Astrocyte (in vitro differentiated cells and primary cell): ENCODE results near the gene STRN3. TPM values are rescaled to one million over a fixed set of nuclear protein-coding genes. Genes with fewer than 3 reads are reported as not detected.

Experiments
- DNase-seq: peaks from one replicate; pipeline ENCODE4 v3.0.0-alpha.2; 2010; ENCODE audit warnings: low read depth
- FAIRE-seq: peaks from 2 replicates; lab custom pipeline; 2011; peaks lifted over from hg19 to GRCh38; lab: Jason Lieb, UNC
- H2AFZ ChIP-seq: 2 replicates; pipeline ENCODE4 v1.6.0; 2012; ENCODE audit warnings: low read depth, low read length, inconsistent platforms
- H3K27ac ChIP-seq: 2 replicates; pipeline ENCODE4 v1.5.1; 2011; ENCODE audit warnings: low read depth, low read length, inconsistent platforms
- H3K27me3 ChIP-seq: 2 replicates; pipeline ENCODE4 v1.6.0; 2011; ENCODE audit warnings: low read length, inconsistent platforms; ENCODE audit not compliant: insufficient read depth
- H3K36me3 ChIP-seq: 2 replicates; pipeline ENCODE4 v1.5.1; 2011; ENCODE audit warnings: low read length, inconsistent platforms; ENCODE audit not compliant: insufficient read depth
- H3K4me1 ChIP-seq: 2 replicates; pipeline ENCODE4 v1.5.1; 2011; ENCODE audit warnings: low read length, inconsistent platforms; ENCODE audit not compliant: insufficient read depth
- H3K4me2 ChIP-seq: 2 replicates; pipeline ENCODE4 v1.6.0; 2012; ENCODE audit warnings: low read length, inconsistent platforms
- H3K4me3 ChIP-seq: 2 replicates; pipeline ENCODE4 v1.5.1; 2011; ENCODE audit warnings: low read depth, mild to moderate bottlenecking, low read length, inconsistent platforms; ENCODE audit not compliant: insufficient read depth
- H3K79me2 ChIP-seq: 2 replicates; pipeline ENCODE4 v1.6.0; 2012; ENCODE audit warnings: mild to moderate bottlenecking, low read length, inconsistent platforms; ENCODE audit not compliant: insufficient read depth
- H3K9ac ChIP-seq: 2 replicates; pipeline ENCODE4 v1.6.0; 2012; ENCODE audit warnings: mild to moderate bottlenecking, low read length, inconsistent platforms
- H3K9me3 ChIP-seq: 2 replicates; pipeline ENCODE4 v1.5.1; 2012; ENCODE audit warnings: low read depth, mild to moderate bottlenecking, low read length, inconsistent platforms; ENCODE audit not compliant: insufficient read depth
- H4K20me1 ChIP-seq: 2 replicates; pipeline ENCODE4 v1.6.0; 2012; ENCODE audit warnings: low read length, inconsistent platforms; ENCODE audit not compliant: insufficient read depth
- H3K27ac Mint-ChIP-seq: one replicate; pipeline ENCODE4 v1.8.0; 2021; ENCODE audit warnings: mild to moderate bottlenecking, mixed read lengths; ENCODE audit not compliant: unreplicated experiment
- H3K27me3 Mint-ChIP-seq: one replicate; pipeline ENCODE4 v1.8.0; 2021; ENCODE audit warnings: low read depth, mixed read lengths; ENCODE audit not compliant: unreplicated experiment
- H3K36me3 Mint-ChIP-seq: one replicate; pipeline ENCODE4 v1.8.0; 2021; ENCODE audit warnings: low read depth, mixed read lengths; ENCODE audit not compliant: unreplicated experiment
- H3K4me1 Mint-ChIP-seq: one replicate; pipeline ENCODE4 v1.8.0; 2021; ENCODE audit warnings: low read depth, mixed read lengths; ENCODE audit not compliant: unreplicated experiment
- H3K4me3 Mint-ChIP-seq: one replicate; pipeline ENCODE4 v1.8.0; 2021; ENCODE audit warnings: mild to moderate bottlenecking, moderate library complexity, mixed read lengths; ENCODE audit not compliant: unreplicated experiment
- H3K9me3 Mint-ChIP-seq: one replicate; pipeline ENCODE4 v1.8.0; 2021; ENCODE audit warnings: mild to moderate bottlenecking, mixed read lengths; ENCODE audit not compliant: unreplicated experiment
- EZH2 ChIP-seq: IDR thresholded peaks from 2 replicates; pipeline ENCODE4 v1.6.1; 2012; ENCODE audit warnings: mild to moderate bottlenecking, low read length, inconsistent platforms; ENCODE audit not compliant: insufficient read depth
- total RNA-seq: library from RNA; stranded (reverse); gene quantifications from 2 replicates; pipeline ENCODE4 v1.2.1, GENCODE V29; 2021
- TF ChIP-seq, protein P1 (sequence below): IDR thresholded peaks from 2 replicates; pipeline ENCODE4 v1.5.1; 2011; ENCODE audit warnings: low read depth, mild to moderate bottlenecking, inconsistent platforms, low read length, moderate library complexity; ENCODE audit not compliant: insufficient read depth

STRN3 gene
- total RNA-seq, 1 donor from 2014 or later = 48.4 TPM

DNA sequence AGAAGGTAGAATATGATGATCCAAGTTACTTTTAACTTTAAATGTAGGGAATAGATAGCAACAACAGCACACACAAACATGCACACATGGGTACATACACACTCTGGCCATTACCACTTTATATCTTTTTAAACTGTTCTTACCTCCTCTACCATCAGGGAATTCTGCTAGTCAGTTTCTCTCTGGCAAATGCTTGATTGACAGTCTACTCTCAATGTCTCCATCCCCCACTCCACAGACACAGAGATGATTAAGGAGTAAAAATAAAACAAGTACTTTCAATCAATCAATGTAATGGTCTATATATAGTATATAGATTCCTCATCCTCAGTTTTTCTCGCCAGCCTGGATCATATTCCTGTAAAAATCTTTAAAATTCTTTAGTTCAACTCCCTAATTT is 16.1 kb upstream of the STRN3 start:
- H4K20me1 ChIP-seq = no peaks in the 10 kb centered on the region
- no peak for FAIRE-seq
- H3K27ac Mint-ChIP-seq = no peak overlapping the region
- no peak overlapping the region for H2AFZ ChIP-seq
- H3K9ac ChIP-seq = no peak overlapping the region
- H3K9me3 ChIP-seq = no peaks in the 10 kb centered on the region
- no peaks in the 10 kb centered on the region for H3K36me3 ChIP-seq
- H3K4me3 ChIP-seq = no peak overlapping the region
- H3K27me3 ChIP-seq = no peaks in the 10 kb centered on the region
- H3K36me3 Mint-ChIP-seq = no peaks in the 10 kb centered on the region
- TF ChIP-seq, protein P1, sequence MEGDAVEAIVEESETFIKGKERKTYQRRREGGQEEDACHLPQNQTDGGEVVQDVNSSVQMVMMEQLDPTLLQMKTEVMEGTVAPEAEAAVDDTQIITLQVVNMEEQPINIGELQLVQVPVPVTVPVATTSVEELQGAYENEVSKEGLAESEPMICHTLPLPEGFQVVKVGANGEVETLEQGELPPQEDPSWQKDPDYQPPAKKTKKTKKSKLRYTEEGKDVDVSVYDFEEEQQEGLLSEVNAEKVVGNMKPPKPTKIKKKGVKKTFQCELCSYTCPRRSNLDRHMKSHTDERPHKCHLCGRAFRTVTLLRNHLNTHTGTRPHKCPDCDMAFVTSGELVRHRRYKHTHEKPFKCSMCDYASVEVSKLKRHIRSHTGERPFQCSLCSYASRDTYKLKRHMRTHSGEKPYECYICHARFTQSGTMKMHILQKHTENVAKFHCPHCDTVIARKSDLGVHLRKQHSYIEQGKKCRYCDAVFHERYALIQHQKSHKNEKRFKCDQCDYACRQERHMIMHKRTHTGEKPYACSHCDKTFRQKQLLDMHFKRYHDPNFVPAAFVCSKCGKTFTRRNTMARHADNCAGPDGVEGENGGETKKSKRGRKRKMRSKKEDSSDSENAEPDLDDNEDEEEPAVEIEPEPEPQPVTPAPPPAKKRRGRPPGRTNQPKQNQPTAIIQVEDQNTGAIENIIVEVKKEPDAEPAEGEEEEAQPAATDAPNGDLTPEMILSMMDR = no peak
- no peak for TF ChIP-seq EZH2
- H3K27me3 Mint-ChIP-seq = no peaks in the 10 kb centered on the region
- no peak overlapping the region for H3K4me3 Mint-ChIP-seq
- H3K4me1 Mint-ChIP-seq = peaks cover 5% of the 10 kb centered on the region
- DNase-seq = no peak
- no peaks in the 10 kb centered on the region for H3K79me2 ChIP-seq
- H3K4me2 ChIP-seq = no peak overlapping the region
- H3K27ac ChIP-seq = no peak overlapping the region
- H3K9me3 Mint-ChIP-seq = no peaks in the 10 kb centered on the region
- H3K4me1 ChIP-seq = no peaks in the 10 kb centered on the region

DNA sequence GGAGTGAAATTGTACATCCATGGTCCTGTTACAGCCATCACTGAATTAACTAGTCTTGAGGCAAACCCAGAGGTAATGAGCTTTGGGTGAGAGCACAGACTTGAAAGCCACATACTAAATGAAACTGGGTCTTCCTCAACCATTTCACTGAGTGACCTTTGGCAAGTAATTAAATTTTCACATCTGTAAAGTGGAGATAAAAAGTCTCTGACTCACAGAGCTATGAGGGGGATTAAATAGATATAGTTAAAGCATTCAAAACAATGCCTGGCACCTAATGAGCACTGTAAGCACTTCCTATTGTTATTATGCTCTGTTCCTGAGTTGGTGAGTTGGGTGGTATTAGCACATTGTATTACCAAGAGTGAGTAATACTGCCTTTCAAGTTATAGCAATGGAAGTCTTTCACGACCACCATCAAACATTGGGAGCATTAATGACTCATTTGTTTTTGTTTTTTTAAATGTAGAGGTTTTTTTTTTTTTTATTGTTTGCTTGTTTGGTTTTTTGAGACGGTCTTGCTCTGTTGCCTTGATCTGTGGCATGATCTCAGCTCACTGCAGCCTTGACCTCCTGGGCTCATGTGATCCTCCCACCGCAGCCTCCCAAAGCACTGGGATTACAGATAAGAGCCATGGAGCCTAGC is 12.5 kb upstream of the STRN3 start:
- Histone ChIP-seq H3K9me3 (no peaks in the 10 kb centered on the region), H3K27me3 (no peaks in the 10 kb centered on the region), H3K4me2 (no peak overlapping the region), H2AFZ (no peak overlapping the region), H3K27ac (no peak overlapping the region), H3K4me3 (no peak overlapping the region), H3K79me2 (no peaks in the 10 kb centered on the region), H4K20me1 (no peaks in the 10 kb centered on the region), H3K9ac (no peak overlapping the region), H3K36me3 (no peaks in the 10 kb centered on the region), H3K4me1 (no peaks in the 10 kb centered on the region)
- FAIRE-seq (no peak), DNase-seq (no peak)
- Mint-ChIP-seq H3K9me3 (no peaks in the 10 kb centered on the region), H3K36me3 (no peaks in the 10 kb centered on the region), H3K27ac (no peak overlapping the region), H3K27me3 (no peaks in the 10 kb centered on the region), H3K4me3 (no peak overlapping the region), H3K4me1 (peaks cover 6% of the 10 kb centered on the region)
- TF ChIP-seq EZH2 = no peak

DNA sequence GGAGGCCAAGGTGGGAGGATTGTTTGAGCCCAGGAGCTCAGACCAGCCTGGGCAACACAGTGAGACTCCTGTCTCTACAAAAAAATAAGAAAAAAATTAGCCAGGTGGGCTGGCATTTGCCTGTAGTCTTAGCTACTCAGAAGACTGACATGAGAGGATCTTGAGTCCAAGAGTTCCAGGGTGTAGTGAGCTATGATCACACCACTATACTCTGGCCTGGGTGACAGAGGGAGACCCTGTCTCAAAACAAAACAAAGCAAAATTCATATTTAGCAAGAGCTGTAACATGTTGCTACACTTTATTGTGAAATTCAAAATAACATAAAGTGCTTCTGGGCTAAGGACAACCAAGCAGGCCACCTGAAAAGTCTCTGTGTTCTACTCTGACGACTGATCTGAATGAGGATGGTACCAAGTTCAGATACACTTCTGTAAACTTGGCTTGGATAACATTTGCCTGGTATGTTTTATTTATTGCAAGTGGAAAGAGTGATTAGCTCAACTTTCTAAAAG is 11.6 kb upstream of the STRN3 start:
- DNase-seq = no peak
- Histone ChIP-seq H3K27ac (no peak overlapping the region), H2AFZ (no peak overlapping the region), H3K9ac (no peak overlapping the region), H3K4me1 (no peaks in the 10 kb centered on the region), H3K27me3 (no peaks in the 10 kb centered on the region), H3K4me2 (no peak overlapping the region), H3K9me3 (no peaks in the 10 kb centered on the region), H3K4me3 (no peak overlapping the region), H3K79me2 (no peaks in the 10 kb centered on the region), H3K36me3 (no peaks in the 10 kb centered on the region), H4K20me1 (no peaks in the 10 kb centered on the region)
- FAIRE-seq = no peak
- H3K4me3 Mint-ChIP-seq = no peak overlapping the region
- H3K27me3 Mint-ChIP-seq = no peaks in the 10 kb centered on the region
- no peaks in the 10 kb centered on the region for H3K9me3 Mint-ChIP-seq
- no peaks in the 10 kb centered on the region for H3K36me3 Mint-ChIP-seq
- H3K27ac Mint-ChIP-seq = no peak overlapping the region
- H3K4me1 Mint-ChIP-seq = peaks cover 6% of the 10 kb centered on the region
- TF ChIP-seq EZH2 = no peak
- TF ChIP-seq, protein P1 = no peak
